WERI-Rb-1 (cell line): ENCODE data around the gene SGMS1.
"Not testable (repeated sequence)": the region's sequence is repeated elsewhere in the genome, so short reads cannot be mapped to it uniquely, and the experiment has no call there.

Source experiments
- DNase-seq: peaks from one replicate; pipeline ENCODE4 v3.0.0-alpha.2; 2020
- H3K27ac ChIP-seq: fragments of 250-450 bp; sonication (Bioruptor Pico); 2 replicates; pipeline ENCODE4 v1.5.1; 2020; ENCODE audit warnings: mild to moderate bottlenecking, moderate library complexity
- H3K27me3 ChIP-seq: fragments of 250-450 bp; sonication (Bioruptor Pico); 2 replicates; pipeline ENCODE4 v1.5.1; 2021; ENCODE audit warnings: mild to moderate bottlenecking, low read depth, moderate library complexity; ENCODE audit not compliant: insufficient read depth, severe bottlenecking
- H3K36me3 ChIP-seq: fragments of 250-450 bp; sonication (Bioruptor Pico); 2 replicates; pipeline ENCODE4 v1.5.1; 2020; ENCODE audit warnings: mild to moderate bottlenecking, moderate library complexity
- H3K4me3 ChIP-seq: 2 replicates; pipeline ENCODE4 v1.5.1; 2011; ENCODE audit warnings: low read depth, mild to moderate bottlenecking, control low read depth, low read length
- H3K9me3 ChIP-seq: fragments of 250-450 bp; sonication (Bioruptor Pico); 2 replicates; pipeline ENCODE4 v1.5.1; 2021; ENCODE audit warnings: mild to moderate bottlenecking, moderate library complexity; ENCODE audit not compliant: severe bottlenecking
- CTCF ChIP-seq: IDR thresholded peaks from 2 replicates; pipeline ENCODE4 v1.5.1; 2011; ENCODE audit warnings: low read depth, mild to moderate bottlenecking, control low read depth, inconsistent platforms, low read length

Gene SGMS1

GRCh38 chr10:50501478-50501877, 122.3 kb downstream of the SGMS1 start:
- DNase-seq = no peak
- Histone ChIP-seq H3K4me3 (no peak overlapping the region), H3K27ac (no peak overlapping the region), H3K9me3 (no peaks in the 10 kb centered on the region), H3K36me3 (no peaks in the 10 kb centered on the region), H3K27me3 (no peaks in the 10 kb centered on the region)
- no peak for TF ChIP-seq CTCF

DNA sequence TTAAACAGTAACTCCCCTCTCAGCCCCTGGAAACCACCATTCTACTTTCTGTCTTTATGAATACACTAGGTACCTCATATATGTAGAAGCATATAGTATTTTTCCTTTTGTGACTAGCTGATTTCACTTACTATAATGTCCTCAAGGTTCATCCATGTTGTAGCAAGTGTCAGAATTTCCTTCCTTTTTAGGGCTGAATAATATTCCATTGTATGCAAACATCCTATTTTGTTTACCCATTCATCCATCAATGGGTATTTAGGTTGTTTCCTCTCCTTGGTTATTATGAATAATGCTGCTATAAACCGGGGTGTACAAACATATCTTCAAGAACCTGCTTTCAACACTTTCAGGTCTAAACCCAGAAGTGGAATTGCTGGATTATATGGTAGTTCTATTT, 125.3 kb downstream of the SGMS1 start:
- H3K36me3 ChIP-seq = no peaks in the 10 kb centered on the region
- H3K27me3 ChIP-seq = no peaks in the 10 kb centered on the region
- no peak overlapping the region for H3K4me3 ChIP-seq
- H3K9me3 ChIP-seq = no peaks in the 10 kb centered on the region
- H3K27ac ChIP-seq = no peak overlapping the region
- no peak for TF ChIP-seq CTCF
- no peak for DNase-seq

- TF ChIP-seq CTCF = no peak
- H3K4me3 ChIP-seq = no peak overlapping the region
- H3K36me3 ChIP-seq = no peaks in the 10 kb centered on the region
- H3K27me3 ChIP-seq = no peaks in the 10 kb centered on the region
- no peaks in the 10 kb centered on the region for H3K9me3 ChIP-seq
- no peak overlapping the region for H3K27ac ChIP-seq
- no peak for DNase-seq
Observed at GRCh38 chr10:50497758-50498157, 126.0 kb downstream of the SGMS1 start.

- Histone ChIP-seq H3K9me3 (no peaks in the 10 kb centered on the region), H3K27ac (no peak overlapping the region), H3K4me3 (no peak overlapping the region), H3K27me3 (no peaks in the 10 kb centered on the region), H3K36me3 (no peaks in the 10 kb centered on the region)
- no peak for TF ChIP-seq CTCF
- no peak for DNase-seq
Observed at GRCh38 chr10:50496228-50496627, 127.5 kb downstream of the SGMS1 start.

GRCh38 chr10:50490241-50490640, 133.5 kb downstream of the SGMS1 start:
- Histone ChIP-seq H3K9me3 (no peaks in the 10 kb centered on the region), H3K36me3 (no peaks in the 10 kb centered on the region), H3K27me3 (no peaks in the 10 kb centered on the region), H3K27ac (no peak overlapping the region), H3K4me3 (no peak overlapping the region)
- no peak for TF ChIP-seq CTCF
- no peak for DNase-seq

- not testable (repeated sequence) for H3K36me3 ChIP-seq
Observed at GRCh38 chr10:50484550-50484949, 139.2 kb downstream of the SGMS1 start.

More at GRCh38 chr10:50484550-50484949, 139.2 kb downstream of the SGMS1 start:
- not testable (repeated sequence) for DNase-seq, H3K27ac ChIP-seq, H3K4me3 ChIP-seq, H3K9me3 ChIP-seq, H3K27me3 ChIP-seq
